B cell (primary cell): ENCODE data around the gene PKP2. TPM values are rescaled to one million over a fixed set of nuclear protein-coding genes. Genes with fewer than 3 reads are reported as not detected.

Experiments used
- ATAC-seq: fragments of 200-7000 bp; cut with Tn5 transposase; one replicate; pipeline ENCODE4 v1.10.0; 2021; ENCODE audit warnings: low read depth, mild to moderate bottlenecking, moderate number of reproducible peaks, moderate library complexity
- CTCF ChIA-PET: fragments of 350-600 bp; sonication (Branson Sonifier 250); formaldehyde crosslinking; loops from one replicate; lab custom pipeline; 2021; ENCODE audit warnings: antibody characterized with exemption, inconsistent platforms; lab: Charles Lee
- POLR2A ChIA-PET: fragments of 350-600 bp; sonication (Branson Sonifier 250); formaldehyde crosslinking; loops from one replicate; lab custom pipeline; 2021; ENCODE audit warnings: antibody characterized with exemption; lab: Charles Lee
- DNase-seq: peaks from one replicate; pipeline ENCODE4 v3.0.0; 2013
- H2AFZ ChIP-seq: 2 replicates; pipeline ENCODE4 v1.6.1; 2012; ENCODE audit warnings: mild to moderate bottlenecking, low read depth, low read length; ENCODE audit not compliant: insufficient read depth, poor library complexity, severe bottlenecking
- H3K27ac ChIP-seq, 2 donors: 1 replicate in 1 of 2; 2 replicates in 1 of 2; pipeline ENCODE4 v1.5.1; 2012 to 2013; ENCODE audit warnings: low read length in 2 of 2, mild to moderate bottlenecking in 2 of 2, moderate library complexity in 1 of 2
- H3K27me3 ChIP-seq, 4 experiments: fragments of 200-600 bp in 1 of 4; sonication (generic) in 1 of 4; replicated peaks in 1 of 4; 1 replicate in 2 of 4; 2 replicates in 2 of 4; pipeline versions ENCODE4 v1.6.1 to v1.7.0; 2013 to 2016; ENCODE audit warnings: low read length in 3 of 4, mild to moderate bottlenecking in 2 of 4, mixed read lengths in 1 of 4, moderate library complexity in 1 of 4; ENCODE audit not compliant: insufficient read depth in 4 of 4, control insufficient read depth in 3 of 4; ENCODE audit errors: control extremely low read depth in 1 of 4
- H3K36me3 ChIP-seq, 2 experiments: replicated peaks in 1 of 2; 1 replicate in 1 of 2; 2 replicates in 1 of 2; pipeline versions ENCODE4 v1.6.1 to v1.7.1; 2013; ENCODE audit warnings: low read length in 1 of 2; ENCODE audit not compliant: insufficient read depth in 2 of 2, control insufficient read depth in 1 of 2; ENCODE audit errors: control extremely low read depth in 1 of 2, extremely low read depth in 1 of 2
- H3K4me1 ChIP-seq, 2 donors: fragments of 200-600 bp in 1 of 2; sonication (generic) in 1 of 2; 1 replicate in 1 of 2; 2 replicates in 1 of 2; pipeline versions ENCODE4 v1.5.1 to v1.6.1; 2013 to 2017; ENCODE audit warnings: low read length in 2 of 2; ENCODE audit not compliant: control insufficient read depth in 2 of 2, insufficient read depth in 2 of 2
- H3K4me2 ChIP-seq: replicated peaks from 2 replicates; pipeline ENCODE3; 2012; ENCODE audit warnings: mild to moderate bottlenecking, low read depth, low read length; ENCODE audit not compliant: poor library complexity, severe bottlenecking
- H3K4me3 ChIP-seq, 5 experiments: fragments of 200-600 bp in 1 of 5; sonication (generic) in 1 of 5; 1 replicate in 3 of 5; 2 replicates in 2 of 5; pipeline versions ENCODE4 v1.5.1 to v1.7.0; 2011 to 2016; ENCODE audit warnings: low read length in 4 of 5, mild to moderate bottlenecking in 4 of 5, low read depth in 2 of 5, control low read depth in 1 of 5, moderate library complexity in 1 of 5; ENCODE audit not compliant: insufficient read depth in 1 of 5; ENCODE audit errors: control extremely low read depth in 1 of 5, extremely low read depth in 1 of 5
- H3K79me2 ChIP-seq: fragments of 200-600 bp; sonication (generic); one replicate; pipeline ENCODE4 v1.6.0; 2016; ENCODE audit warnings: low read length; ENCODE audit not compliant: control insufficient read depth, insufficient read depth
- H3K9ac ChIP-seq: fragments of 200-600 bp; sonication (generic); 2 replicates; pipeline ENCODE4 v1.6.1; 2017; ENCODE audit warnings: mild to moderate bottlenecking, low read length, moderate library complexity
- H3K9me3 ChIP-seq, 3 donors: one replicate each; pipeline versions ENCODE4 v1.6.1 to v1.7.1; 2013; ENCODE audit warnings: low read length in 2 of 3; ENCODE audit not compliant: control insufficient read depth in 2 of 3, insufficient read depth in 1 of 3; ENCODE audit errors: control extremely low read depth in 1 of 3
- H4K20me1 ChIP-seq: 2 replicates; pipeline ENCODE4 v1.6.0; 2012; ENCODE audit warnings: mild to moderate bottlenecking, low read length; ENCODE audit not compliant: insufficient read depth, control insufficient read depth, poor library complexity, severe bottlenecking
- H3K27ac Mint-ChIP-seq: one replicate; pipeline ENCODE4 v1.8.0; 2021; ENCODE audit warnings: mixed read lengths
- H3K27me3 Mint-ChIP-seq: one replicate; pipeline ENCODE4 v1.8.0; 2021; ENCODE audit warnings: mixed read lengths
- H3K4me1 Mint-ChIP-seq: one replicate; pipeline ENCODE4 v1.8.0; 2021; ENCODE audit warnings: mixed read lengths
- H3K4me3 Mint-ChIP-seq: one replicate; pipeline ENCODE4 v1.8.0; 2021; ENCODE audit warnings: mixed read lengths
- H3K9me3 Mint-ChIP-seq: one replicate; pipeline ENCODE4 v1.8.0; 2022; ENCODE audit warnings: mixed read lengths; ENCODE audit not compliant: insufficient read depth
- EZH2 ChIP-seq: IDR thresholded peaks from 2 replicates; pipeline ENCODE4 v1.6.1; 2012; ENCODE audit warnings: borderline replicate concordance, low read depth, mild to moderate bottlenecking, moderate library complexity, low read length; ENCODE audit not compliant: insufficient read depth, poor library complexity, severe bottlenecking
- WGBS: methylation state at CpG from one replicate; pipeline ENCODE4 v1.1.5; 2013; ENCODE audit warnings: missing lambda C conversion rate; ENCODE audit not compliant: insufficient coverage; 5-methylcytosine and 5-hydroxymethylcytosine counted together
- intact Hi-C: fragments of 100-400 bp; cut with micrococcal nuclease; formaldehyde crosslinking; loops from one replicate; pipeline ENCODE4 v1.10.0; 2022
- polyA plus RNA-seq: library from polyadenylated mRNA; depleted of rRNA; stranded (reverse); fragments of >200 nt; gene quantifications from 2 replicates; pipeline ENCODE4 v1.2.3, GENCODE V29; 2012
- total RNA-seq, 2 donors: library from RNA; stranded (reverse); fragments of 120-200 nt in 1 of 2; gene quantifications; 1 replicate in 1 of 2; 2 replicates in 1 of 2; pipeline versions ENCODE4 v1.2.3 to v1.2.4, GENCODE V29; 2013 to 2022
- TF ChIP-seq, protein P1 (sequence below): fragments of 200-600 bp; IDR thresholded peaks from one replicate; pipeline ENCODE4 v1.8.0; 2022; ENCODE audit warnings: antibody characterized with exemption, mild to moderate bottlenecking

The PKP2 gene
- total and polyA plus RNA-seq, 2 donors (not counting 1 experiment from before 2014, with no cell fraction given), result not detected

DNA sequence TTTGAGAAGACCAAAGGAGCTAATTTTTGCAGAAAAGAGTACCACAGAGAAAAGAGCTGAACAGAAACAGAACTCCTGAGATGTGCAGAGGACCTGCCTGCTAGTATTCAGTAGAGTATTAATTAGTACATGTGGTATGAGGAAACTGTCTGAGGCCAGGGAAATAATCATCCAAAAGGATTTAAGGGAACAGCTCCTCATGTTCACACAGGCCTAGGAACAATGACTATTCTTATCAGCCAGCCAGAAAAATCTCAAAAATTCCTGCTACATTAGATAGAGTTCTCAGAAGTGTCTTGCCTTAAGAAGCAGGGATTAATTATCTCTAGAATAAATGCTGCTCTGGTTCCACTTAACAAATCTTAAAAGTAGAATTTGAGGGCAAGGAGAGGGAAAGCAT lies 36.4 kb downstream of the PKP2 start:
- ATAC-seq, result no peak
- H3K4me1 Mint-ChIP-seq, result no peaks in the 10 kb centered on the region

DNA sequence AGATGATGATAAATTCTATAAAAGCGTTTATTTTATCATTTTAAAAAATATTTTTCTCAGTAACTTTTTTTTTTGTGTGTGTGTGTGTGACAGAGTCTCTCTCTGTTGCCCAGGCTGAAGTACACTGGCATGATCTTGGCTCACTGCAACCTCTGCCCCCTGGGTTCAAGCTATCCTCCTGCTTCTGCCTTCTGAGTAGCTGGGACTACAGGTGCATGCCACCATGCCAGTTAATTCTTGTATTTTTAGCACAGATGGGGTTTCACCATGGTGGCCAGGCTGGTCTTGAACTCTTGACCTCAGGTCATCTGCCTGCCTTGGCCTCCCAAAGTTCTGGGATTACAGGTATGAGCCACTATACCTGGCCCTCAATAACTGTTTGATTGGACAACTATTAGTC lies 37.2 kb downstream of the PKP2 start:
- ChIA-PET CTCF (no interaction called here), POLR2A (no interaction called here)
- intact Hi-C loops, result no loop called here
- TF ChIP-seq EZH2, result no peak
- TF ChIP-seq, protein P1, sequence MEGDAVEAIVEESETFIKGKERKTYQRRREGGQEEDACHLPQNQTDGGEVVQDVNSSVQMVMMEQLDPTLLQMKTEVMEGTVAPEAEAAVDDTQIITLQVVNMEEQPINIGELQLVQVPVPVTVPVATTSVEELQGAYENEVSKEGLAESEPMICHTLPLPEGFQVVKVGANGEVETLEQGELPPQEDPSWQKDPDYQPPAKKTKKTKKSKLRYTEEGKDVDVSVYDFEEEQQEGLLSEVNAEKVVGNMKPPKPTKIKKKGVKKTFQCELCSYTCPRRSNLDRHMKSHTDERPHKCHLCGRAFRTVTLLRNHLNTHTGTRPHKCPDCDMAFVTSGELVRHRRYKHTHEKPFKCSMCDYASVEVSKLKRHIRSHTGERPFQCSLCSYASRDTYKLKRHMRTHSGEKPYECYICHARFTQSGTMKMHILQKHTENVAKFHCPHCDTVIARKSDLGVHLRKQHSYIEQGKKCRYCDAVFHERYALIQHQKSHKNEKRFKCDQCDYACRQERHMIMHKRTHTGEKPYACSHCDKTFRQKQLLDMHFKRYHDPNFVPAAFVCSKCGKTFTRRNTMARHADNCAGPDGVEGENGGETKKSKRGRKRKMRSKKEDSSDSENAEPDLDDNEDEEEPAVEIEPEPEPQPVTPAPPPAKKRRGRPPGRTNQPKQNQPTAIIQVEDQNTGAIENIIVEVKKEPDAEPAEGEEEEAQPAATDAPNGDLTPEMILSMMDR, result no peak
- Mint-ChIP-seq H3K9me3 (no peaks in the 10 kb centered on the region), H3K4me1 (no peaks in the 10 kb centered on the region), H3K27me3 (peaks cover 12% of the 10 kb centered on the region), H3K4me3 (no peak overlapping the region), H3K27ac (no peak overlapping the region)
- Histone ChIP-seq H3K9ac (no peak overlapping the region), H4K20me1 (no peaks in the 10 kb centered on the region), H3K4me2 (no peak overlapping the region), H3K36me3 (no peaks in the 10 kb centered on the region), H3K4me3 (no peak overlapping the region), H3K27me3 (peaks cover 0 to 3% (median 0%) of the 10 kb centered on the region in 4 experiments), H3K79me2 (no peaks in the 10 kb centered on the region), H2AFZ (no peak overlapping the region), H3K9me3 (no peaks in the 10 kb centered on the region), H3K27ac (no peak overlapping the region), H3K4me1 (no peaks in the 10 kb centered on the region)
- ATAC-seq (no peak), DNase-seq (no peak)
- no CpG with 5 or more reads among the region's 1 CpG for WGBS

More for the DNA sequence above, 36.4 kb downstream of the PKP2 start:
- Mint-ChIP-seq H3K4me3 (no peak overlapping the region), H3K9me3 (no peaks in the 10 kb centered on the region), H3K27ac (no peak overlapping the region), H3K27me3 (peaks cover 12% of the 10 kb centered on the region)
- ChIA-PET CTCF (no interaction called here), POLR2A (no interaction called here)
- DNase-seq, result no peak
- Histone ChIP-seq H3K27ac (no peak overlapping the region), H3K27me3 (peaks cover 0 to 3% (median 0%) of the 10 kb centered on the region in 4 experiments), H3K4me2 (no peak overlapping the region), H3K36me3 (no peaks in the 10 kb centered on the region), H3K9ac (no peak overlapping the region), H3K4me3 (no peak overlapping the region), H3K79me2 (no peaks in the 10 kb centered on the region), H4K20me1 (no peaks in the 10 kb centered on the region), H3K9me3 (no peaks in the 10 kb centered on the region), H2AFZ (no peak overlapping the region), H3K4me1 (no peaks in the 10 kb centered on the region)
- TF ChIP-seq EZH2, result no peak
- TF ChIP-seq, protein P1, result no peak
- intact Hi-C loops, result no loop called here
